Stomach (tissue), 4 donors: ENCODE results near the gene HEXIM1.

Source experiments
- CTCF ChIP-seq, 7 experiments: fragments of 450-650 bp in 4 of 7; fragments of 200-600 bp in 3 of 7; sonication (generic) in 3 of 7; IDR thresholded peaks; one replicate each; pipeline ENCODE4 v1.5.1; 2016 to 2019; ENCODE audit warnings: antibody characterized with exemption in 7 of 7, control low read depth in 2 of 7, mild to moderate bottlenecking in 1 of 7
- EP300 ChIP-seq: sonication (generic); formaldehyde crosslinking; IDR thresholded peaks from one replicate; pipeline ENCODE4 v1.6.1; 2017; ENCODE audit warnings: antibody characterized with exemption
- POLR2A ChIP-seq, 4 donors: fragments of 450-650 bp; IDR thresholded peaks; one replicate each; pipeline ENCODE4 v1.6.1; 2016; ENCODE audit warnings: antibody characterized with exemption in 4 of 4, control low read depth in 2 of 4, mild to moderate bottlenecking in 1 of 4, moderate library complexity in 1 of 4
- POLR2AphosphoS5 ChIP-seq, 3 donors: sonication (generic); formaldehyde crosslinking; IDR thresholded peaks; one replicate each; pipeline ENCODE4 v1.6.1; 2016; ENCODE audit warnings: antibody characterized with exemption in 3 of 3

DNA sequence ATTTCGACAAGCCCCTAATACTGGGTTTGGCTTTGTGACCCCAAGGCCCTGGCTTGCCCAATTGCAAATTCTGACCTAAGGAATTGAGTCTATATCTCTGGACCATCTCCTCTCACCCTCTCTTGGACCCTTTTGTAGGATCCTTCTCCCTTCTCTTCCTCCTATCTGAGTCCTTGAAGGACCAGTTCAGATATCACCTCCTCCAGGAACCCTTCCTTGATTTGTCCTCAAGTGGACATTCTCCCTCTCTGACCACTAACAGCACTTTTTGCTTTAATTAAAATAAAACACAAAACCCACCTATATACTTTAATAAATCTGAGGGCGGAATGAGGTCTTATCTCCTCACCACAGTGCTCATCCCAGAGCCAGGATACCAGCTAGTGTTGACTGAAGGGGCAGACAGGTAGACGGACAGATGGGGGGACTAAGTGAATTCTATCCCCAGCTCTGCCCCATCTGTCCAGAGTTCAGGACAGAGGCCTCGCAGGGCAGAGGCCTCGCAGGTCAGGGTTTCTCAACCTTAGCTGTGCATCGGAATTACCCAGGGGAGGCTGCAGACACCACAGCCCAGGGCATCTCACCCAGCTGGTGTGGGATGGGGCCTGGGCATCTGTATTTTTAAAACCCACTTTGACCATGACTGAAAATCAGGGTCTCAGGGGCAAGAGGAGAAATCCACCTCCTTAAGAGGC lies 25.1 kb upstream of the HEXIM1 start:
- no peak for TF ChIP-seq CTCF (IDR thresholded peaks at IDR 0.05)
- TF ChIP-seq POLR2AphosphoS5 (IDR thresholded peaks at IDR 0.05), result no peak
- no peak for TF ChIP-seq POLR2A (IDR thresholded peaks at IDR 0.05)
- no peak for TF ChIP-seq EP300
